GM12874 (cell line): ENCODE results near the gene PSG5.
A peak's percentile ranks its signal among the peaks of the same experiment; 100 is the strongest.
"Not testable (repeated sequence)": the region's sequence is repeated elsewhere in the genome, so short reads cannot be mapped to it uniquely, and the experiment has no call there.

ENCODE experiments used
- TF ChIP-seq, protein P1 (sequence below): IDR thresholded peaks from 2 replicates; pipeline ENCODE4 v1.5.1; 2011; ENCODE audit warnings: low read depth, mild to moderate bottlenecking, control low read depth, low read length, moderate library complexity; ENCODE audit not compliant: insufficient read depth

The PSG5 gene

GRCh38 chr19:43186311-43186935 is at the start of gene PSG5:
Gene PSG5 (minus strand): TSS chr19:43186536. CDS start chr19:43186405, 131 bp downstream.
- TF ChIP-seq, protein P1, sequence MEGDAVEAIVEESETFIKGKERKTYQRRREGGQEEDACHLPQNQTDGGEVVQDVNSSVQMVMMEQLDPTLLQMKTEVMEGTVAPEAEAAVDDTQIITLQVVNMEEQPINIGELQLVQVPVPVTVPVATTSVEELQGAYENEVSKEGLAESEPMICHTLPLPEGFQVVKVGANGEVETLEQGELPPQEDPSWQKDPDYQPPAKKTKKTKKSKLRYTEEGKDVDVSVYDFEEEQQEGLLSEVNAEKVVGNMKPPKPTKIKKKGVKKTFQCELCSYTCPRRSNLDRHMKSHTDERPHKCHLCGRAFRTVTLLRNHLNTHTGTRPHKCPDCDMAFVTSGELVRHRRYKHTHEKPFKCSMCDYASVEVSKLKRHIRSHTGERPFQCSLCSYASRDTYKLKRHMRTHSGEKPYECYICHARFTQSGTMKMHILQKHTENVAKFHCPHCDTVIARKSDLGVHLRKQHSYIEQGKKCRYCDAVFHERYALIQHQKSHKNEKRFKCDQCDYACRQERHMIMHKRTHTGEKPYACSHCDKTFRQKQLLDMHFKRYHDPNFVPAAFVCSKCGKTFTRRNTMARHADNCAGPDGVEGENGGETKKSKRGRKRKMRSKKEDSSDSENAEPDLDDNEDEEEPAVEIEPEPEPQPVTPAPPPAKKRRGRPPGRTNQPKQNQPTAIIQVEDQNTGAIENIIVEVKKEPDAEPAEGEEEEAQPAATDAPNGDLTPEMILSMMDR, result not testable (repeated sequence)

DNA sequence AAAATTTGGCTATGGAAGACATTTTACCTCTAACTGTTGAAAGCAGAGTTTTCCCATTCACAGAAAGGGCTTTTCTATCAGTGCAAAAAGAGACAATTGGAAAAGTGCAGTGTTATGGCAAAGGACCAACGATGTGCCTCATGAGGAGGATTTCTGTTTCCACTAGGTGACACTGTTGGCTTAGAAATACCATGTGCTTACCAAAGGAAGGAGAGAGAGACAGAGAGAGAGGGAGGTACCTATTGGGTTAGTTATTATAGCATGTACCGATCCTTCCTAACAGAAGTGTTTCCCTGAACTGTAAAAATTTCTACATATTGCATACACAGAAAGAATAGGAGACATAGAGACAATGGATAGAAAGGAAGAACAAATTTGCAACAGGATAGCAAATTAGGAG is 43.0 kb upstream of the PSG5 start:
- TF ChIP-seq, protein P1, result no peak

DNA sequence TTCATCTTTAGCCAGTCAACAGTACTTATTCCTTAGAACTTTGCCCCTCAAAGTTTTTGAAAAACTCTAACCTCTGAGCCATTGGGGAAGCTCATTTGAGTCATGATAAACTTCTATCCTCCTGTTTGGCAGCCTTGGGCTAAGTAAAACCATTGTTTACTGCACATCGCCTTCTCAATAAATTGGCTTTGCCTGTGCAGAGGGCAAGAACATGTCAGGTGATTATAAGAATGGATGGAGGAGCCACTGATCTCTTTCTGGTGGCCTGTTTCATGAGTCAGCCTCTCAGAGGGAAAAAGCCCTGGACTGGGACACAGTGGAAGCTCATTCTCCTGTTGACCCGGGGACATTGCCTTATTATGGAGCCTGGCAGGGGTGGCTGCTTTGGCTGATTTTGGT is 38.5 kb upstream of the PSG5 start:
- TF ChIP-seq, protein P1, result no peak

DNA sequence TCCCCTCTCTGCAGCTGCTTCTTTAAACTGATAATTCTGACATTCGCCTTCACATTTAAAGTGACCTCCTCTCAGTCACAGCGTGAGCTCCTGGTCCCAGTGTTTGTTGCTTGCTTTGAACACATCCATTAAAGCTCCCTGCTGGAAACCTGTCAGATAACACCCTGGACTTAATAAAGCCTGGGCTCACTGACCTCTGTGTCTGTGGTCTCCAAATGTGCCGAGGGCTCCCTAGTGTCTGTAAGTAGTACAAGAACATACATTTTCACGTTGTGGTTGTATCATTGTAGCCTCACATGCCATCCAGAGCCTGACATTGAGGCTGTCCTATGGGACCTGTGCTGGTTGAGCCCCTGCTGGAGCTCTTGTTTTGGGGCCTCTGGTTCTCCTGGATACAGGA is 21.7 kb upstream of the PSG5 start:
- TF ChIP-seq, protein P1, result no peak

GRCh38 chr19:43207174-43207573 is 20.8 kb upstream of the PSG5 start:
- TF ChIP-seq, protein P1, result peak; percentile 41; the same call in 1 of the 2 replicates

- TF ChIP-seq, protein P1, result not testable (repeated sequence)
Measured at GRCh38 chr19:43205471-43206105, 19.3 kb upstream of the PSG5 start, which contains the start of gene PSG4. Gene PSG4 (minus strand): TSS chr19:43205638. CDS start chr19:43205536, 102 bp downstream.

GRCh38 chr19:43188092-43188491 is 1.8 kb upstream of the PSG5 start:
- TF ChIP-seq, protein P1, result 0 out of 2 replicates have a peak, but pooled peaks have one; percentile 18
